Type B pancreatic cell (in vitro differentiated cells): ENCODE results near the gene SERPINA3. TPM values are rescaled to one million over a fixed set of nuclear protein-coding genes. Genes with fewer than 3 reads are reported as not detected.

Source experiments
- DNase-seq: peaks from one replicate; pipeline ENCODE4 v3.0.0; 2021; ENCODE audit warnings: mixed read lengths; ENCODE audit not compliant: unreplicated experiment; ENCODE audit errors: extremely low spot score
- H3K27ac Mint-ChIP-seq: 2 replicates; pipeline ENCODE4 v1.8.0; 2021; ENCODE audit warnings: mild to moderate bottlenecking, mixed read lengths
- H3K27me3 Mint-ChIP-seq: 2 replicates; pipeline ENCODE4 v1.8.0; 2021; ENCODE audit warnings: mixed read lengths
- H3K36me3 Mint-ChIP-seq: 2 replicates; pipeline ENCODE4 v1.8.0; 2021; ENCODE audit warnings: mixed read lengths
- H3K4me1 Mint-ChIP-seq: one replicate; pipeline ENCODE4 v1.8.0; 2021; ENCODE audit warnings: mixed read lengths; ENCODE audit not compliant: unreplicated experiment
- H3K4me3 Mint-ChIP-seq: 2 replicates; pipeline ENCODE4 v1.8.0; 2021; ENCODE audit warnings: mild to moderate bottlenecking, mixed read lengths
- H3K9me3 Mint-ChIP-seq: 2 replicates; pipeline ENCODE4 v1.8.0; 2021; ENCODE audit warnings: mixed read lengths
- total RNA-seq: library from RNA; stranded (reverse); gene quantifications from 2 replicates; pipeline ENCODE4 v1.2.1, GENCODE V29; 2021; ENCODE audit warnings: low replicate concordance
- TF ChIP-seq, protein P1 (sequence below): fragments of 200-600 bp; sonication (generic); conservative IDR thresholded peaks from 2 replicates; pipeline ENCODE4 v1.5.0; 2021; ENCODE audit warnings: antibody characterized with exemption, mild to moderate bottlenecking

SERPINA3 gene
- total RNA-seq, 1 donor from 2014 or later, result 7.1 TPM

DNA sequence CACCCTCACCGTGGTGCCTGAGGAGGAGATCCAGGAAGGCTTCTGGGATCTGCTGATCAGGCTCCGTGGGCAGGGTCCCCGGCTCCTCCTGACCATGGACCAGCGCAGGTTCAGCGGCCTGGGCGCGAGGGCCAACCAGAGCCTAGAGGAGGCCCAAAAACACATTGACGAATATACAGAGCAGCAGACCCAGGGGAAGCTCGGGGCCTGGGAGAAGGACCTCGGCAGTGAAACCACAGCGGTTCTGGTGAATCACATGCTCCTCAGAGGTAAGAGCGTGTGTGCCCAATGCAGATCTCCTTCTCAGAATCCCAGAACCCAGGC is 29.4 kb downstream of the SERPINA3 start:
- Mint-ChIP-seq H3K36me3 (no peaks in the 10 kb centered on the region), H3K27me3 (peaks cover 3% of the 10 kb centered on the region), H3K4me3 (no peak overlapping the region), H3K27ac (no peak overlapping the region), H3K9me3 (no peaks in the 10 kb centered on the region), H3K4me1 (no peaks in the 10 kb centered on the region)
- TF ChIP-seq, protein P1, sequence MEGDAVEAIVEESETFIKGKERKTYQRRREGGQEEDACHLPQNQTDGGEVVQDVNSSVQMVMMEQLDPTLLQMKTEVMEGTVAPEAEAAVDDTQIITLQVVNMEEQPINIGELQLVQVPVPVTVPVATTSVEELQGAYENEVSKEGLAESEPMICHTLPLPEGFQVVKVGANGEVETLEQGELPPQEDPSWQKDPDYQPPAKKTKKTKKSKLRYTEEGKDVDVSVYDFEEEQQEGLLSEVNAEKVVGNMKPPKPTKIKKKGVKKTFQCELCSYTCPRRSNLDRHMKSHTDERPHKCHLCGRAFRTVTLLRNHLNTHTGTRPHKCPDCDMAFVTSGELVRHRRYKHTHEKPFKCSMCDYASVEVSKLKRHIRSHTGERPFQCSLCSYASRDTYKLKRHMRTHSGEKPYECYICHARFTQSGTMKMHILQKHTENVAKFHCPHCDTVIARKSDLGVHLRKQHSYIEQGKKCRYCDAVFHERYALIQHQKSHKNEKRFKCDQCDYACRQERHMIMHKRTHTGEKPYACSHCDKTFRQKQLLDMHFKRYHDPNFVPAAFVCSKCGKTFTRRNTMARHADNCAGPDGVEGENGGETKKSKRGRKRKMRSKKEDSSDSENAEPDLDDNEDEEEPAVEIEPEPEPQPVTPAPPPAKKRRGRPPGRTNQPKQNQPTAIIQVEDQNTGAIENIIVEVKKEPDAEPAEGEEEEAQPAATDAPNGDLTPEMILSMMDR, result no peak
- no peak for DNase-seq

GRCh38 chr14:94643316-94644101 is 31.3 kb downstream of the SERPINA3 start:
- Mint-ChIP-seq H3K27ac (no peak overlapping the region), H3K4me3 (no peak overlapping the region), H3K27me3 (peaks cover 3% of the 10 kb centered on the region), H3K9me3 (no peaks in the 10 kb centered on the region), H3K36me3 (no peaks in the 10 kb centered on the region), H3K4me1 (no peaks in the 10 kb centered on the region)
- peak; percentile 32 for DNase-seq
- TF ChIP-seq, protein P1, result no peak

DNA sequence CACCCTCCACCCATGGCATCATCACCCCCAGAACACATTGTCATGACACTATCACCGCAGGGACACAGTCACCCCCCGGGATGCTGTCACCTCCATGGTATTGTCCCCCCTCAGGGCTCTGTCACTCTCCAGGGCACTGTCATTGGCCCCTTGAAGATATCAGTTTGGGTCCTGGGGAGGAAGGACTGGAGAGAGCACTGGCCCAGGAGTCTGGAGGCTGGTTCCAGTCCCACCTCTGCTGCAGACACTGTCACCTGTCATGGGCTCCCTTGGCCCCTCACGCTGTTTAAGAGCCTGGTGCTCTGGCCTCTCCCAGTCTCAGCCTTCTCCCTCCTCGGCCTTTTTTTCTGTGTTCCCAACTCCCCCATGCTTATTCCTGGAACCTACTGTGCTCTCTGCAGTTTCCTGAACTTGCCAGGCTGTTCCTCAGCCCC is 31.9 kb downstream of the SERPINA3 start:
- no peak overlapping the region for H3K27ac Mint-ChIP-seq
- TF ChIP-seq, protein P1, result no peak
- no peaks in the 10 kb centered on the region for H3K4me1 Mint-ChIP-seq
- DNase-seq, result peak; percentile 47
- no peaks in the 10 kb centered on the region for H3K9me3 Mint-ChIP-seq
- H3K4me3 Mint-ChIP-seq, result no peak overlapping the region
- peaks cover 3% of the 10 kb centered on the region for H3K27me3 Mint-ChIP-seq
- H3K36me3 Mint-ChIP-seq, result no peaks in the 10 kb centered on the region

DNA sequence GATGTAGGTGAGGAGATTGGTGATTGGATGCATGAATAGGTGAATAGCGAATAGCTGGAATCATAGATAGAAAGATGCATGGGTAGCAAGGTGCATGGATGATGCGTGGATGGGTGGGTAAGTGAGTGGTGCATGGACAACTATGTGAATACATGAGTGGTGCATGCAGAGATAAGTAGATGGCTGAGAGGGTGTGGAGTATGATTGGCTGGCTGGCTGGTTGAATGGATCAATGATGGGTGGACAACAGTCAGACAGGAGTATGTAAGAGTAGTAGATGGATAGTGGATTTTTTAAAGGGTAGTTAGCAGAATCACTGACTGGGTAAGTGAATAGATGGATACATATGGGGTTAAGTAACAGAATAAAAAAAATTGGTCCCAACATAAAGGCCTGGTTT is 33.9 kb downstream of the SERPINA3 start:
- Mint-ChIP-seq H3K4me1 (no peaks in the 10 kb centered on the region), H3K4me3 (no peak overlapping the region), H3K27me3 (peaks cover 3% of the 10 kb centered on the region), H3K27ac (no peak overlapping the region), H3K36me3 (no peaks in the 10 kb centered on the region), H3K9me3 (no peaks in the 10 kb centered on the region)
- DNase-seq, result no peak
- TF ChIP-seq, protein P1, result no peak

DNA sequence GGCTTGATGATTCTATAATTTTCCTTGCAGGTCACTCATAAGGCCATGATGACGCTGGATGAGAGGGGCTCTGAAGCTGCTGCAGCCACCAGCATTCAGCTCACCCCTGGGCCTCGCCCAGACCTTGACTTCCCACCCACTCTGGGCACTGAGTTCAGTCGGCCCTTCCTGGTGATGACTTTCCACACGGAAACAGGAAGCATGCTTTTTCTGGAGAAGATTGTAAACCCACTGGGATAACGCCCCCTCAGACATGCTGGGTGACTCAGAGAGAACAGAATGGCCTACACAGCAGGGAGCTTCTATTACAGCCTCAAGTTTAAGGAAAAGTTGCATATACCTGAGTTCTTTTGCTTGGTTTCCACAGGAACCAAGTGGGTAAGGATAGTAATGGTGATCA is 34.3 kb downstream of the SERPINA3 start:
- peaks cover 3% of the 10 kb centered on the region for H3K27me3 Mint-ChIP-seq

More for the DNA sequence above, 34.3 kb downstream of the SERPINA3 start:
- Mint-ChIP-seq H3K4me3 (no peak overlapping the region), H3K27ac (no peak overlapping the region), H3K4me1 (no peaks in the 10 kb centered on the region), H3K9me3 (no peaks in the 10 kb centered on the region), H3K36me3 (no peaks in the 10 kb centered on the region)
- peak; percentile 24 for DNase-seq
- TF ChIP-seq, protein P1, result no peak
